GM12878 (cell line): ENCODE results near the gene NMUR2. TPM values are rescaled to one million over a fixed set of nuclear protein-coding genes. Genes with fewer than 3 reads are reported as not detected.

Experiments
- ATAC-seq: fragments of 200-7000 bp; cut with Tn5 transposase; 3 replicates; pipeline ENCODE4 v1.9.1; 2020; ENCODE audit warnings: mild to moderate bottlenecking, moderate library complexity
- BruUV-seq: library from RNA; stranded (reverse); fragments of 400-500 nt; replicated peaks from 2 replicates; lab custom pipeline; 2021; lab: Mats Ljungman, UMichigan
- CTCF ChIA-PET: fragments of 300-600 bp; sonication (Branson Sonifier 250); formaldehyde crosslinking; extraction: SDS; loops from one replicate; lab custom pipeline; 2021; ENCODE audit warnings: inconsistent platforms; lab: Yijun Ruan, JAX
- POLR2A ChIA-PET: fragments of 350-600 bp; formaldehyde crosslinking; extraction: SDS; loops from one replicate; lab custom pipeline; 2021; ENCODE audit warnings: inconsistent platforms; lab: Charles Lee
- RAD21 ChIA-PET: fragments of 300-600 bp; sonication (Branson Sonifier 250); formaldehyde crosslinking; loops from one replicate; lab custom pipeline; 2023; ENCODE audit warnings: antibody characterized with exemption; ENCODE audit not compliant: unreplicated experiment; lab: Charles Lee
- SMC1A ChIA-PET: fragments of 300-600 bp; sonication (Branson Sonifier 250); formaldehyde crosslinking; loops from one replicate; lab custom pipeline; 2023; ENCODE audit not compliant: unreplicated experiment, uncharacterized antibody; lab: Charles Lee
- DNase-seq: peaks from one replicate; pipeline ENCODE4 v3.0.0-alpha.2; 2011; ENCODE audit warnings: low read depth, low spot score
- FAIRE-seq: peaks from 3 replicates; lab custom pipeline; 2011; peaks lifted over from hg19 to GRCh38; lab: Jason Lieb, UNC
- H2AFZ ChIP-seq: 2 replicates; pipeline ENCODE4 v1.6.0; 2011; ENCODE audit warnings: low read depth, low read length, control low read depth; ENCODE audit not compliant: control insufficient read depth
- H3K27ac ChIP-seq: 2 replicates; pipeline ENCODE4 v1.5.1; 2011; ENCODE audit warnings: control low read depth; ENCODE audit not compliant: control insufficient read depth, insufficient read depth
- H3K27me3 ChIP-seq, 2 experiments: replicated peaks in 1 of 2; 2 replicates each; pipeline versions ENCODE4 v1.6.0 to v1.6.1; 2011; ENCODE audit warnings: low read length in 1 of 2; ENCODE audit not compliant: control insufficient read depth in 2 of 2, insufficient read depth in 2 of 2
- H3K36me3 ChIP-seq, 2 experiments: 2 replicates each; pipeline ENCODE4 v1.5.1; 2011; ENCODE audit warnings: low read length in 1 of 2; ENCODE audit not compliant: control insufficient read depth in 2 of 2, insufficient read depth in 2 of 2
- H3K4me1 ChIP-seq: 2 replicates; pipeline ENCODE4 v1.6.1; 2011; ENCODE audit warnings: mild to moderate bottlenecking, low read length, moderate library complexity, mixed read lengths; ENCODE audit not compliant: control insufficient read depth, insufficient read depth
- H3K4me2 ChIP-seq: 2 replicates; pipeline ENCODE4 v1.6.0; 2011; ENCODE audit warnings: control low read depth; ENCODE audit not compliant: control insufficient read depth, insufficient read depth
- H3K4me3 ChIP-seq: fragments of 200-600 bp; sonication (generic); 2 replicates; pipeline ENCODE4 v1.5.1; 2016
- H3K79me2 ChIP-seq: 2 replicates; pipeline ENCODE4 v1.6.0; 2011; ENCODE audit warnings: low read length; ENCODE audit not compliant: control insufficient read depth, insufficient read depth
- H3K9ac ChIP-seq: 2 replicates; pipeline ENCODE4 v1.8.0; 2011; ENCODE audit warnings: low read length, control low read depth, mixed read lengths; ENCODE audit not compliant: control insufficient read depth, insufficient read depth
- H3K9me3 ChIP-seq: replicated peaks from 3 replicates; pipeline ENCODE4 v1.5.1; 2011; ENCODE audit warnings: mild to moderate bottlenecking, low read length; ENCODE audit not compliant: control insufficient read depth, insufficient read depth
- H4K20me1 ChIP-seq: 2 replicates; pipeline ENCODE4 v1.6.0; 2011; ENCODE audit not compliant: control insufficient read depth, insufficient read depth
- BCLAF1 ChIP-seq: fragments of 450-650 bp; IDR thresholded peaks from 2 replicates; pipeline ENCODE4 v1.6.1; 2017; ENCODE audit warnings: antibody characterized with exemption, mild to moderate bottlenecking, moderate library complexity
- CEBPB ChIP-seq, 2 experiments: fragments of 150-350 bp in 1 of 2; IDR thresholded peaks; 2 replicates each; pipeline ENCODE4 v1.6.1; 2012 to 2014; ENCODE audit warnings: low read depth in 2 of 2, low read length in 2 of 2, borderline replicate concordance in 1 of 2, inconsistent platforms in 1 of 2
- ETV6 ChIP-seq, 2 experiments: fragments of 450-650 bp in 1 of 2; IDR thresholded peaks in 1 of 2; conservative IDR thresholded peaks in 1 of 2; 2 replicates each; pipeline ENCODE4 v1.6.1; 2014; ENCODE audit warnings: antibody characterized with exemption in 1 of 2, borderline replicate concordance in 1 of 2, low read depth in 1 of 2, mild to moderate bottlenecking in 1 of 2, moderate library complexity in 1 of 2
- KLF5 ChIP-seq: fragments of 450-650 bp; IDR thresholded peaks from 2 replicates; pipeline ENCODE4 v1.6.1; 2014; ENCODE audit warnings: mild to moderate bottlenecking; ENCODE audit not compliant: partially characterized antibody
- POLR2AphosphoS2 ChIP-seq: IDR thresholded peaks from 2 replicates; pipeline ENCODE4 v1.6.1; 2011; ENCODE audit warnings: low read depth, mild to moderate bottlenecking, low read length, improper control_type of control experiment, moderate library complexity
- WGBS: methylation state at CpG from one replicate; pipeline ENCODE4 v1.1.6; 2016; ENCODE audit warnings: low lambda C conversion rate; ENCODE audit not compliant: insufficient replicate concordance, insufficient coverage; ENCODE audit errors: missing lambda C conversion rate; 5-methylcytosine and 5-hydroxymethylcytosine counted together
- in situ Hi-C: fragments of 300-500 bp; cut with MboI; formaldehyde crosslinking; loops from 9 replicates; pipeline ENCODE4 v1.14.3; 2018; ENCODE audit warnings: mixed read lengths
- intact Hi-C: fragments of 100-400 bp; cut with micrococcal nuclease; formaldehyde crosslinking; loops from one replicate; pipeline ENCODE4 v1.14.2; 2022; ENCODE audit not compliant: unreplicated experiment
- polyA plus RNA-seq, 11 experiments: library from polyadenylated mRNA; depleted of rRNA in 4 of 11; unstranded in 6 of 11; stranded (reverse) in 5 of 11; fragments of >200 nt; fragmentation: Nextera tagmentation in 4 of 11; fragmentation: Illumina TruSeq in 1 of 11; extraction: Ambion mirVana in 4 of 11; extraction: Trizol in 1 of 11; gene quantifications; 1 replicate in 1 of 11; 2 replicates in 10 of 11; pipeline versions ENCODE4 v1.2.1 to v1.2.3, GENCODE V29; 2011 to 2016; ENCODE audit warnings: inconsistent platforms in 2 of 11, missing spikeins in 2 of 11, low read depth in 1 of 11
- total RNA-seq, 4 experiments: library from RNA; depleted of rRNA in 3 of 4; stranded (reverse); fragments of >200 nt in 3 of 4; fragmentation: Illumina TruSeq in 1 of 4; extraction: Trizol in 1 of 4; gene quantifications; 2 replicates each; pipeline versions ENCODE4 v1.2.1 to v1.2.3, GENCODE V29; 2013 to 2021

NMUR2 gene
- total and polyA plus RNA-seq, 10 of the 15 experiments (the other 5 are each of a cell fraction or from before 2014, with no cell fraction given) = 0.06 to 0.11 (median 0.06) TPM; not detected in 7

GRCh38 chr5:152388610-152389009 lies 16.5 kb downstream of the NMUR2 start:
- H2AFZ ChIP-seq = no peak overlapping the region
- H3K4me2 ChIP-seq = no peak overlapping the region
- BruUV-seq = no TSS peak
- H3K27me3 ChIP-seq = no peaks in the 10 kb centered on the region
- TF ChIP-seq POLR2AphosphoS2 (no peak), ETV6 (conservative IDR thresholded peaks at IDR 0.05 in 1 of 2, IDR thresholded peaks at IDR 0.05 in 1 of 2; ENCODE audit: borderline replicate concordance in 1 of 2, low read depth in 1 of 2) (no peak), BCLAF1 (no peak), CEBPB (IDR thresholded peaks at IDR 0.05; ENCODE audit: borderline replicate concordance in 1 of 2, low read depth in 2 of 2, low read length in 2 of 2) (no peak), KLF5 (no peak)
- 0% methylated on average over 1 of the region's 1 CpG for WGBS
- H3K36me3 ChIP-seq = no peaks in the 10 kb centered on the region
- ChIA-PET SMC1A (no interaction called here), CTCF (no interaction called here), RAD21 (no interaction called here), POLR2A (no interaction called here)
- DNase-seq (no peak), ATAC-seq (no peak), FAIRE-seq (no peak)
- in situ Hi-C loops = no loop called here
- H3K79me2 ChIP-seq = no peaks in the 10 kb centered on the region
- no peaks in the 10 kb centered on the region for H3K4me1 ChIP-seq
- H3K4me3 ChIP-seq = no peak overlapping the region
- H3K9me3 ChIP-seq = no peaks in the 10 kb centered on the region
- H4K20me1 ChIP-seq = no peaks in the 10 kb centered on the region
- H3K9ac ChIP-seq = no peak overlapping the region
- intact Hi-C loops = no loop called here
- no peak overlapping the region for H3K27ac ChIP-seq
